Measurements from ENCODE around the gene PPY.

PPY gene

GRCh38 chr17:43983196-43983514, 40.9 kb upstream of the PPY start:
- Histone ChIP-seq H3K79me2 (ENCODE audit: low read length) (no peaks in the 10 kb centered on the region), H3K9me2 (replicated peaks; ENCODE audit: insufficient read depth, low read length) (no peaks in the 10 kb centered on the region), H3K4me2 (ENCODE audit: low read depth, low read length) (no peak overlapping the region), H3K4me3 (ENCODE audit: low read length) (no peak overlapping the region), H4K20me1 (ENCODE audit: insufficient read depth, low read length) (no peaks in the 10 kb centered on the region), H3K4me1 (ENCODE audit: low read length) (peaks cover 13% of the 10 kb centered on the region), H3K9ac (ENCODE audit: low read length) (no peak overlapping the region), H3K27ac (ENCODE audit: low read length) (no peak overlapping the region), H2AFZ (ENCODE audit: low read length) (no peak overlapping the region), H3K9me3 (replicated peaks; ENCODE audit: insufficient read depth, low read length) (no peaks in the 10 kb centered on the region), H3K36me3 (replicated peaks; ENCODE audit: insufficient read depth, low read length) (no peaks in the 10 kb centered on the region), H3K27me3 (replicated peaks; ENCODE audit: insufficient read depth, low read length) (no peaks in the 10 kb centered on the region; the same call in 1 of the 2 replicates), H3F3A (ENCODE audit: insufficient read depth, low read length) (no peaks in the 10 kb centered on the region)
- TF ChIP-seq EZH2phosphoT487 (IDR thresholded peaks at IDR 0.05; ENCODE audit: low read length) (no peak), EZH2 (optimal IDR thresholded peaks at IDR 0.05; ENCODE audit: low read depth, low read length) (no peak), CTCF (IDR thresholded peaks at IDR 0.05; ENCODE audit: low read length) (no peak)
- DNase-seq: no peak

GRCh38 chr17:43982171-43982570, 39.9 kb upstream of the PPY start:
- TF ChIP-seq EZH2phosphoT487 (IDR thresholded peaks at IDR 0.05; ENCODE audit: low read length) (no peak), EZH2 (optimal IDR thresholded peaks at IDR 0.05; ENCODE audit: low read depth, low read length) (no peak), CTCF (IDR thresholded peaks at IDR 0.05; ENCODE audit: low read length) (no peak)
- Histone ChIP-seq H3K36me3 (replicated peaks; ENCODE audit: insufficient read depth, low read length) (no peaks in the 10 kb centered on the region), H3K27me3 (replicated peaks; ENCODE audit: insufficient read depth, low read length) (no peaks in the 10 kb centered on the region; the same call in 1 of the 2 replicates), H3K9ac (ENCODE audit: low read length) (no peak overlapping the region), H3K9me2 (replicated peaks; ENCODE audit: insufficient read depth, low read length) (no peaks in the 10 kb centered on the region), H3K9me3 (replicated peaks; ENCODE audit: insufficient read depth, low read length) (no peaks in the 10 kb centered on the region), H3F3A (ENCODE audit: insufficient read depth, low read length) (no peaks in the 10 kb centered on the region), H2AFZ (ENCODE audit: low read length) (no peak overlapping the region), H4K20me1 (ENCODE audit: insufficient read depth, low read length) (no peaks in the 10 kb centered on the region), H3K4me3 (ENCODE audit: low read length) (no peak overlapping the region), H3K79me2 (ENCODE audit: low read length) (no peaks in the 10 kb centered on the region), H3K4me2 (ENCODE audit: low read depth, low read length) (no peak overlapping the region), H3K4me1 (ENCODE audit: low read length) (peaks cover 12% of the 10 kb centered on the region), H3K27ac (ENCODE audit: low read length) (no peak overlapping the region)
- no peak for DNase-seq

GRCh38 chr17:43979671-43980070, 37.4 kb upstream of the PPY start:
- H3K4me3 ChIP-seq (ENCODE audit: low read length): no peak overlapping the region
- TF ChIP-seq CTCF (IDR thresholded peaks at IDR 0.05; ENCODE audit: low read length) (no peak), EZH2phosphoT487 (IDR thresholded peaks at IDR 0.05; ENCODE audit: low read length) (no peak), EZH2 (optimal IDR thresholded peaks at IDR 0.05; ENCODE audit: low read depth, low read length) (no peak)
- no peaks in the 10 kb centered on the region; the same call in 1 of the 2 replicates for H3K27me3 ChIP-seq (replicated peaks; ENCODE audit: insufficient read depth, low read length)
- no peak overlapping the region for H3K27ac ChIP-seq (ENCODE audit: low read length)
- no peak for DNase-seq
- no peaks in the 10 kb centered on the region for H3K79me2 ChIP-seq (ENCODE audit: low read length)
- no peaks in the 10 kb centered on the region for H4K20me1 ChIP-seq (ENCODE audit: insufficient read depth, low read length)
- no peak overlapping the region for H3K4me2 ChIP-seq (ENCODE audit: low read depth, low read length)
- no peaks in the 10 kb centered on the region for H3F3A ChIP-seq (ENCODE audit: insufficient read depth, low read length)
- H3K36me3 ChIP-seq (replicated peaks; ENCODE audit: insufficient read depth, low read length): no peaks in the 10 kb centered on the region
- H2AFZ ChIP-seq (ENCODE audit: low read length): no peak overlapping the region
- no peaks in the 10 kb centered on the region for H3K9me2 ChIP-seq (replicated peaks; ENCODE audit: insufficient read depth, low read length)
- H3K9ac ChIP-seq (ENCODE audit: low read length): no peak overlapping the region
- no peaks in the 10 kb centered on the region for H3K9me3 ChIP-seq (replicated peaks; ENCODE audit: insufficient read depth, low read length)
- no peaks in the 10 kb centered on the region for H3K4me1 ChIP-seq (ENCODE audit: low read length)

Measured in MM.1S (cell line).